ENCODE data around the gene C1orf146. TPM values are rescaled to one million over a fixed set of nuclear protein-coding genes. Genes with fewer than 3 reads are reported as not detected.

Gene C1orf146
- total and polyA plus RNA-seq, 2 of the 4 experiments (the other 2 are of a cell fraction): not detected

GRCh38 chr1:92230736-92231135 lies 13.0 kb downstream of the C1orf146 start:
- Histone ChIP-seq H3K27me3 (ENCODE audit: control insufficient read depth, insufficient read depth, low read length) (no peaks in the 10 kb centered on the region; the same call in 1 of the 2 replicates), H4K91ac (ENCODE audit: insufficient read depth, low read depth, low read length) (no peak overlapping the region), H2BK20ac (ENCODE audit: low read depth, low read length) (no peak overlapping the region), H4K8ac (ENCODE audit: low read depth in 2 of 2, low read length in 2 of 2) (no peak overlapping the region), H2AK5ac (ENCODE audit: low read depth, low read length) (no peak overlapping the region), H2AFZ (replicated peaks; ENCODE audit: low read length, poor library complexity) (no peak overlapping the region), H2BK120ac (ENCODE audit: low read depth, low read length) (no peak overlapping the region), H3K4ac (ENCODE audit: low read depth, low read length) (no peak overlapping the region), H3K23ac (ENCODE audit: low read depth, low read length) (no peak overlapping the region), H3K36me3 (ENCODE audit: control insufficient read depth, insufficient read depth, low read length) (no peaks in the 10 kb centered on the region), H3K18ac (ENCODE audit: low read depth, low read length) (no peak overlapping the region), H3K56ac (ENCODE audit: extremely low read depth, insufficient read depth, low read length) (no peak overlapping the region), H3K27ac (ENCODE audit: insufficient read depth, low read length) (no peak overlapping the region), H3K9me1 (ENCODE audit: insufficient read depth, low read length) (no peaks in the 10 kb centered on the region), H2AK9ac (replicated peaks; ENCODE audit: low read depth, low read length, poor library complexity) (no peak overlapping the region), H3K4me2 (ENCODE audit: low read depth, low read length) (no peak overlapping the region), H4K5ac (ENCODE audit: low read depth, low read length) (no peak overlapping the region), H3K9me3 (ENCODE audit: control insufficient read depth, insufficient read depth, low read length) (no peaks in the 10 kb centered on the region), H2BK5ac (ENCODE audit: low read depth, low read length, poor library complexity, severe bottlenecking) (no peak overlapping the region), H3K9ac (ENCODE audit: low read depth, low read length) (no peak overlapping the region), H3K4me3 (ENCODE audit: insufficient read depth, low read depth, low read length) (no peak overlapping the region), H3K79me1 (ENCODE audit: low read depth in 1 of 2, low read length in 2 of 2) (no peaks in the 10 kb centered on the region), H3K4me1 (ENCODE audit: control insufficient read depth, insufficient read depth, low read length) (no peaks in the 10 kb centered on the region), H2BK15ac (ENCODE audit: low read depth, low read length) (no peak overlapping the region), H4K20me1 (ENCODE audit: insufficient read depth, low read length) (no peaks in the 10 kb centered on the region), H3K14ac (replicated peaks; ENCODE audit: low read depth, low read length) (no peak overlapping the region)
- BruUV-seq (replicated peaks): no TSS peak
- no peak for TF ChIP-seq CHD1 (IDR thresholded peaks at IDR 0.05; ENCODE audit: low read depth, low read length)
- TF ChIP-seq RFX5 (IDR thresholded peaks at IDR 0.05; ENCODE audit: low read depth, low read length): no peak
- TF ChIP-seq RCOR1 (IDR thresholded peaks at IDR 0.05; ENCODE audit: insufficient replicate concordance, low read length): no peak
- no peak for TF ChIP-seq RAD21 (IDR thresholded peaks at IDR 0.05; ENCODE audit: low read length)
- no peak for TF ChIP-seq POLR2A (IDR thresholded peaks at IDR 0.05; ENCODE audit: low read depth, low read length)
- TF ChIP-seq SMC3 (IDR thresholded peaks at IDR 0.05; ENCODE audit: low read depth, low read length): no peak
- no peak for TF ChIP-seq ELK1 (IDR thresholded peaks at IDR 0.05; ENCODE audit: borderline replicate concordance, low read depth, low read length)
- no peak for TF ChIP-seq CTCF (conservative IDR thresholded peaks at IDR 0.05; ENCODE audit: low read depth, low read length)
- TF ChIP-seq FOS (IDR thresholded peaks at IDR 0.05; ENCODE audit: low read depth, low read length): no peak
- no peak for TF ChIP-seq MAZ (IDR thresholded peaks at IDR 0.05; ENCODE audit: borderline replicate concordance, low read depth, low read length)
- TF ChIP-seq NFE2L2 (IDR thresholded peaks at IDR 0.05; ENCODE audit: low read depth, low read length): no peak
- no peak for TF ChIP-seq CEBPB (IDR thresholded peaks at IDR 0.05; ENCODE audit: low read depth, low read length)
- TF ChIP-seq USF2 (IDR thresholded peaks at IDR 0.05; ENCODE audit: low read depth, low read length): no peak
- no peak for TF ChIP-seq MAFK (IDR thresholded peaks at IDR 0.05; ENCODE audit: low read depth, low read length)
- TF ChIP-seq MXI1 (IDR thresholded peaks at IDR 0.05; ENCODE audit: borderline replicate concordance, low read depth, low read length): no peak
- no peak for TF ChIP-seq BHLHE40 (IDR thresholded peaks at IDR 0.05; ENCODE audit: low read depth, low read length)
- intact Hi-C loops (cut with micrococcal nuclease) (no loop called here), dilution Hi-C loops (cut with HindIII; ENCODE audit: low sequenced_read_pairs, unreplicated experiment) (no loop called here), in situ Hi-C loops (cut with MboI; ENCODE audit: low sequenced_read_pairs) (no loop called here)
- no CpG with 5 or more reads among the region's 1 CpG for WGBS, 2 experiments (ENCODE audit: extremely low coverage in 2 of 2, insufficient read length in 1 of 2)
- no peak for DNase-seq
- no peak for ATAC-seq (ENCODE audit: low read depth)
- CTCF ChIA-PET: interaction anchor here (0.6 kb wide), 2 partner anchors 65 to 72 kb away, joined by 3 read pairs; no protein-coding TSS in a partner anchor
- POLR2A ChIA-PET (ENCODE audit: unreplicated experiment): interaction anchor here (0.6 kb wide), 1 partner anchor 28 kb away, joined by 3 read pairs; no protein-coding TSS in a partner anchor
